ENCODE measurements around the gene COX19.
"Not testable (repeated sequence)": the region's sequence is repeated elsewhere in the genome, so short reads cannot be mapped to it uniquely, and the experiment has no call there.

COX19 gene

DNA sequence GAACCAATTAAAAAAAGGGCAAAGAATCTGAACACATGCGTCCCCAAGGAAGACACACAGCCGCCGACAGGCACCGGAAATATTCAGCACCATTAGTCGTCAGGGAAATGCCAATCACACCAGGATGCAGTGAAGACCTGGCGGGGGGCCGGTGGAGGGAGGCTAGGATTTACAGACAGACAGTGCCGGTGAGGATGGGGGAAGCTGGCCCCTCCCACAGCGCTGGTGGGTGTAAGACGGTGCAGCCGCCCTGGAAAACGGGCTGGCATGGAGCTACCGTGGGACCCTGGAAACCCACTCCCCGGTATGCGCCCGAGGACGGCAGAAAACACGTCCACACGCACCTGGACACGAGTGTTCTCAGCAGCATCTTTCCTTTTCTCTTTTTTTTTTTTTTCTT, 16.1 kb downstream of the COX19 start:
- DNase-seq = peak; percentile 24

- DNase-seq = no peak
Observed at GRCh38 chr7:958221-959200, 16.8 kb downstream of the COX19 start.

- no peak for DNase-seq
Observed at GRCh38 chr7:957418-958220, 17.7 kb downstream of the COX19 start.

DNA sequence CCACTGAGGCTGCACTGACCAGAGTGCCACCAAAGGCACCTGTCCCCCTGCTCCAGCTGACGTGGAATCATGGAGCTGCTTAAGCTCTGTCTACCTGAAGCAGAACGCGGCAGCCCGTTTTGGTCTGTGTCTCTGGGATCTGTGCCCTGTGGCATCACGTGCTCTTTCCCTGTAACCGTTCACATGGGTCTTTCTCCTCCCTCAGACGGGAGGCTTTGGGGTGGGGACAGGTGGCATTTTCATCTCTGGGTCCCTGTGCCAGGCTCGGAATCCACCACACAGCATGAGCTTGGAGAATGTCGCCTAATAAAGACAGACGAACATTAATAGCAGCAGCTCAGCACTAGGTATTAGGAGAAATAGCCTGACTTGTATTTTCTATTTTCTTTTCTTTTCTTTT, 19.3 kb downstream of the COX19 start:
- no peak for DNase-seq

DNA sequence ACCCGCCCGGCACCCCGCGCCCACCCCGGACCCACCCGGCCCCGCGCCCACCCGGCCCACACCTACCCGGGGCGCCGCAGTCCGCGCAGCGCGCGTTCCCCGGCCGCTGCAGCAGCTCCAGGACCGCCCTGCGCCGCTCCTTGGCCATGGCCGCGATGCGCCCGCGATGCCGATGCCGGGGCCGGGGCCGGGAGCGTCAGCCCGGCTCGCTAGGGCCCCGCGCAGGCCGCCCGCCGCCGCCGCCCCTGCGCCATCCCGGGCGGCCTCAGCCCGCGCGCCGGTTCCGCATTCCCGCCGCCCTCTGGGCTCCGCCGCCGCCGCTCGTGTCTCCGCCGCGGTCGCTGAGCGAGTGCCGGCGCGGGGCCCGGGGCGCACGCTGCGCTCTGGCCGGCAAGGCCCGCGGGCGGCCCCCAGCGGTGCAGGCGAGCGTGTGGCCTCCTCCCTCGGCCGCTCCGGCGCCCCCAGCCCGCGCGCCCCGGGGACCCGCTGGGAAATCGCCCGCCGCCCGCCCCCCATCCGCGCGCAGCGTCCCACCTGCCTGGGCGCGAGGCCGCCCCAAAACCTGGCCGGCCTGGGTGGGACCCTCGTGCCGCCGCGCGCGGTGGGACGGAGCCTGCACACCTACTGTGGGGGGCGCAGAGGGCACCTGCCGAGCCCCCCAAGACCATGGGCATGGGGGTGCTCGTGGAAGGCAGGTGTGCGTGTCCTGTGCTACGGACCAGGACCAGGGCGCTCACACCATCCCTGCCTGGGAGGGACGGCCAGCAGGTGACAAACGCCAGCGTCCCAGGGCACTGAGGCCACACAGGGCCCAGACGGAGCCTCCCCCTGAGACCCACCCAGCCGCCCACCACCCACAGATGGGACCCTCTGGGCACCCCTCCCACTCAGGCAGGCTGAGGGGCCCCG, 20.8 kb downstream of the COX19 start, which contains the start of gene ADAP1:
TSS of gene ADAP1 (minus strand) at position 351 of the 909 bp plus-strand sequence. CDS start at position 148, 203 bp downstream.
- DNase-seq = peak; percentile 54

- peak; percentile 45 for DNase-seq
Observed at GRCh38 chr7:953547-954327, 21.6 kb downstream of the COX19 start.

GRCh38 chr7:952548-953441, 22.6 kb downstream of the COX19 start:
- no peak for DNase-seq

DNA sequence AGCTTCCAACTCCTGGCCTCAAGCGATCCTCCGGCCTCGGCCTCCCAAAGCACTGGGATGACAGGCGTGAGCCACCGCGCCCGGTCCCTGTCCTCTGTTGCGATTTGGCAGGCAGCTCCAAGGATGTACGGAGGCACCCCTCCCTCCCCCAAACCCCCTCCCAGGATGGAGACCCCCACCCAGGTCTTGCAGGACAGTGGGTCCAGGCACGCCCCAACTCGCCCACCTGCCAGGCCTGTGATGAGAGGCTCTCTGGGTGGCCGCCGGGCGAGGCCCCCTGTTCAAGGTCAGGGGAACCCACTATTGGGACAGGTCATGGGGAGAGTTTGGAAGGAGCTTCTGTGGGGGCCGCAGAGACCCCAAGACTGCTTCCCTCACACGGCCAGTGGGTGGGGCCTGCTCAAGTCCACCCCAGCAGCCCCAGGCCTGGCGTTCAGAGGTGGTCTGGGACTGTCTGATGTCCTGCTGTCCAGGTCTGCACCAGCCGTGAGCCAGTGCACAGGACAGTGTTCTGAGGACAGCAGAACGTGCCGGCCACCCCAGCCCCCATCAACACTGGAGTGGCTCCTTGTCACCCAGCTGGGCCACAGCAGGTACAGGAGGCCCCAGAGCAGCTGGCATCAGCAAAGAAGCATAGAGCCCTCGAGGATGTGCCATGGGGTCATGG, 23.3 kb downstream of the COX19 start:
- no peak for DNase-seq

GRCh38 chr7:949021-949934, 26.1 kb downstream of the COX19 start:
- DNase-seq = no peak

DNA sequence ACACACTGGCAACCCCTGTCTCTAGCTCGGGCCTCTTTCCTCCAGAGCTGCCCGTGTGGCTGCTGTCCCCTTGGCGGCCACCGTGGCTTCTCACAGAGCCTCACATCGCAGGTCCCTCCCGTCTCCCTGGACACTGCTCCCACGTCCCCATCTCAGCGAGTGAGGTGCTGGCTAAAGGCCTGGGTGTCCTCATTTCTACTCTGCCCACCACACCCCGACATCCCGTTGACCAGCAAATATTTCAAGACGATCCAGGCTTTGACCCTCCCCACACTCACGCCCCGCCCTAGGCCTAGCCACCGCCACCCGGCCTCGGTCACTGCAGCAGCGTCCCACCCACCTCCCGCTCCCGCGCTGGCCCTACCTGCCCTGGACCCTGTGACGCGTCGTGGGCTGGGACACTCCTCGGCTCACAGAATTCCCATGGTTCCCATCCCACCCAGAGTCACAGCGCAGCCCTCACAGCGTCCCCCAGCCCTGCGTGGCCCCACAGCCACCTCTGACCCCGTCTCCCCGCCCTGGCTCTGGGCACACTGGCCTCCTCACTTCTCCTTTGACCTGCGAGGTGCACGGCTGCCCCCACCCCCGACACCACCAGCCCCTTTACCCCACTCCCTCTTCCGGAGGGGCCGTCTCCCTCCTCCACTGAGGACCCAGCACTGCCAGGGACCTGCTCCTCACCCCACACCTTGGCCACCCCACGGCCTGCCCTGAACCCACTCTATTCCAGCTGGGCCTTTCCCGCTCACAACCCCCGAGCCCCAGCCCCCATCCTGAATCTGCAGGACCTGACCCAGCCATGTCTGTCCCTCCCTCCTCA, 27.7 kb downstream of the COX19 start:
- no peak for DNase-seq

- DNase-seq = no peak
Observed at GRCh38 chr7:946256-946996, 28.9 kb downstream of the COX19 start.

GRCh38 chr7:945556-946255, 29.6 kb downstream of the COX19 start:
- DNase-seq = no peak

GRCh38 chr7:945147-945555, 30.2 kb downstream of the COX19 start:
- no peak for DNase-seq

DNA sequence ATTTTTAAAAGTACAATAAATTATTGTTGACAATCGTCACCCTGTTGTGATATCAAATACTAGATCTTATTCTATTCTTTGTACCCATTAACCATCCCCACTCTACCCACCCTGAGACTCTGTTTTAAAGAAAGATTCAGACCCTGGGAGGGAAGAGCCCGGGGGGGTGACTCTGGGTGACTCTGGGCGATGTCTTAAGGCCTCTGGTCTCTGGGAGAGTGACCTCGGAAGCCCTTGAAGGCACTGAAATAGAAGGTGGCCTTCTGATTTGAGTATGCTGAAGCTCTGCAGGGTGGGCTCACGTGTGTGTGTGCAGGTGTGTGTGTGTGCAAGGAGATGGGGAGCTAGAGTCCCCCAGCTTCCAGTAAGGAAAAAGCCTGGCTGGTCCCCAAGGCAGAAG, 30.6 kb downstream of the COX19 start:
- DNase-seq = no peak

DNA sequence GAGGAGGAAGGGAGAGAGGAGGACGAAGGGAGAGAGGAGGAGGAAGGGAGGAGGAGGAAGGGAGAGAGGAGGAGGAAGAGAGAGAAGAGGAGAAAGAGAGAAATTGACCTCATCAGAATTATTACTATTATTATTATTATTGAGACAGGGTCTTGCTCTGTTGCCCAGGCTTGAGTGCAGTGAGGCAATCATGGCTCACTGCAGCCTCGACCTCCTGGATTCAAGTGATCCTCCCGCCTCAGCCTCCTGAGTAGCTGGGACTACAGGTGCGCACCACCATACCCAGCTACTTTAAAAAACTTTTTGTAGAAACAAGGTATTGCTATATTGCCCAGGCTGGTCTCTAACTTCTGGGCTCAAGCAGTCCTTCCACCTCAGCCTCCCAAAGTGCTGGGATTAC, 31.6 kb downstream of the COX19 start:
- not testable (repeated sequence) for DNase-seq

DNA sequence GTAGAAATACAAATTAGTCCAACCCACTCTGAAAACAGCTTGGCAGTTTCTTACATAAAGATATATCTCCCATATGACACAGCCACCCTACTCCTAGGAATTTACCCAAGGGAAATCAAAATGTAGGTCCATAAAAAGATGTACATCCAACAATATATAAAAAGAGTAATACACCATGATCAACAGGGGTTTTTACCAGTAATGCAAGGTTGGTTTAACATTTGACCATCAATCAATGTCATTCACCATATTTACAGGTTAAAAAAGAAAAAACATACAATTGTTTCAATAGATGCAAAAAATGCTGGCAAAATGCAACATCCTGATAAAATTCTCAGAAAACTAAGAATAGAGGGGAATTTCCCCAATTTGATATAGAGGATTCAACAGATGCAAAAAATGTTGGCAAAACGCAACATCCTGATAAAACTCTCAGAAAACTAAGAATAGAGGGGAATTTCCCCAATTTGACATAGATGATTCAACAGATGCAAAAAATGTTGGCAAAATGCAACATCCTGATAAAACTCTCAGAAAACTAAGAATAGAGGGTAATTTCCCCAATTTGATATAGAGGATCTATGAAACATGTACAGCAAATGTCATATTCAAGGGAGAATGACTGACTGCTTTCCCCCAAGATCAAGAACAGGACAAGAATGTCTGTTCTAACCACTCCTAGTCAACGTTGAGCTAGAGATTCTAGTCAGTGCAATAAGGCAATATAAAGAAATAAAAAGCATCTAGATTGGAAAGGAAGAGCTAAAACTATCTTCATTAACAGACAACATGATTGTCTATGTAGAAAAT, 34.5 kb downstream of the COX19 start:
- no peak for DNase-seq
